Calu3 (cell line): ENCODE data around the gene SH2D4B. TPM values are rescaled to one million over a fixed set of nuclear protein-coding genes. Genes with fewer than 3 reads are reported as not detected.

ENCODE experiments used
- BruUV-seq: library from RNA; stranded (reverse); fragments of 400-500 nt; replicated peaks from 2 replicates; lab custom pipeline; 2021; lab: Mats Ljungman, UMichigan
- CTCF ChIA-PET: fragments of 300-600 bp; sonication (Branson Sonifier 250); formaldehyde crosslinking; loops from one replicate; lab custom pipeline; 2022; ENCODE audit warnings: antibody characterized with exemption; lab: Charles Lee
- DNase-seq: peaks from one replicate; pipeline ENCODE4 v3.0.0; 2022
- H3K27ac Mint-ChIP-seq: one replicate; pipeline ENCODE4 v1.8.0; 2022; ENCODE audit warnings: mixed read lengths; ENCODE audit not compliant: unreplicated experiment
- H3K27me3 Mint-ChIP-seq: one replicate; pipeline ENCODE4 v1.8.0; 2022; ENCODE audit warnings: mixed read lengths; ENCODE audit not compliant: unreplicated experiment
- H3K36me3 Mint-ChIP-seq: one replicate; pipeline ENCODE4 v1.8.0; 2022; ENCODE audit warnings: mild to moderate bottlenecking, moderate library complexity, mixed read lengths; ENCODE audit not compliant: insufficient read depth, unreplicated experiment
- H3K4me1 Mint-ChIP-seq: one replicate; pipeline ENCODE4 v1.8.0; 2022; ENCODE audit warnings: mild to moderate bottlenecking, low read depth, mixed read lengths; ENCODE audit not compliant: unreplicated experiment
- H3K4me3 Mint-ChIP-seq: one replicate; pipeline ENCODE4 v1.8.0; 2022; ENCODE audit warnings: mild to moderate bottlenecking, low read depth, moderate library complexity, mixed read lengths; ENCODE audit not compliant: unreplicated experiment
- H3K9me3 Mint-ChIP-seq: one replicate; pipeline ENCODE4 v1.8.0; 2022; ENCODE audit warnings: low read depth, mixed read lengths; ENCODE audit not compliant: unreplicated experiment
- CTCF ChIP-seq: fragments of 200-600 bp; IDR thresholded peaks from one replicate; pipeline ENCODE4 v1.8.0; 2022; ENCODE audit warnings: antibody characterized with exemption; ENCODE audit not compliant: unreplicated experiment
- intact Hi-C: fragments of 100-400 bp; cut with micrococcal nuclease; formaldehyde crosslinking; loops from one replicate; pipeline ENCODE4 v1.10.0; 2022; ENCODE audit not compliant: unreplicated experiment
- total RNA-seq: library from RNA; stranded (reverse); gene quantifications from 2 replicates; pipeline ENCODE4 v1.2.3, GENCODE V29; 2022

The SH2D4B gene
- total RNA-seq, 1 experiment from 2014 or later, result not detected

GRCh38 chr10:80500572-80501380, 36.9 kb upstream of the SH2D4B start:
- H3K36me3 Mint-ChIP-seq, result peaks cover 33% of the 10 kb centered on the region
- BruUV-seq, result no TSS peak
- H3K27ac Mint-ChIP-seq, result peak overlapping the region; percentile 42
- H3K9me3 Mint-ChIP-seq, result no peaks in the 10 kb centered on the region
- no peaks in the 10 kb centered on the region for H3K27me3 Mint-ChIP-seq
- intact Hi-C loops, result no loop called here
- peaks cover 96% of the 10 kb centered on the region for H3K4me1 Mint-ChIP-seq
- CTCF ChIA-PET, result interaction anchor here (0.7 to 5.9 kb wide), 6 partner anchors 11 to 1358 kb away, joined by 3 to 122 read pairs (median 6); partner anchors contain the start of gene TSPAN14
- H3K4me3 Mint-ChIP-seq, result peak overlapping the region; percentile 34
- TF ChIP-seq CTCF, result no peak
- DNase-seq, result no peak

- Mint-ChIP-seq H3K4me3 (peak overlapping the region; percentile 34), H3K27ac (peak overlapping the region; percentile 42), H3K27me3 (no peaks in the 10 kb centered on the region), H3K9me3 (no peaks in the 10 kb centered on the region), H3K36me3 (peaks cover 37% of the 10 kb centered on the region), H3K4me1 (peaks cover 100% of the 10 kb centered on the region)
- intact Hi-C loops, result no loop called here
- DNase-seq, result no peak
- CTCF ChIA-PET, result interaction anchor here (0.6 to 5.9 kb wide), 5 partner anchors 28 to 1357 kb away, joined by 3 to 122 read pairs (median 6); partner anchors contain the start of gene TSPAN14
- BruUV-seq, result no TSS peak
- TF ChIP-seq CTCF, result no peak
Measured at GRCh38 chr10:80501381-80501912, 36.3 kb upstream of the SH2D4B start.

GRCh38 chr10:80501913-80502521, 35.7 kb upstream of the SH2D4B start:
- Mint-ChIP-seq H3K4me3 (peak overlapping the region; percentile 34), H3K9me3 (no peaks in the 10 kb centered on the region), H3K36me3 (peaks cover 37% of the 10 kb centered on the region), H3K27me3 (no peaks in the 10 kb centered on the region), H3K27ac (peak overlapping the region; percentile 42), H3K4me1 (peaks cover 100% of the 10 kb centered on the region)
- no peak for DNase-seq
- CTCF ChIA-PET, result interaction anchor here (0.5 to 5.9 kb wide), 3 partner anchors 34 to 62 kb away, joined by 3 to 122 read pairs (median 6); partner anchors contain the start of gene TSPAN14
- no peak for TF ChIP-seq CTCF
- BruUV-seq, result no TSS peak
- intact Hi-C loops, result no loop called here

GRCh38 chr10:80502621-80503583, 34.8 kb upstream of the SH2D4B start:
- Mint-ChIP-seq H3K9me3 (no peaks in the 10 kb centered on the region), H3K4me1 (peaks cover 100% of the 10 kb centered on the region), H3K36me3 (peaks cover 39% of the 10 kb centered on the region), H3K4me3 (peak overlapping the region; percentile 34), H3K27ac (peak overlapping the region; percentile 42), H3K27me3 (no peaks in the 10 kb centered on the region)
- intact Hi-C loops, result no loop called here
- DNase-seq, result no peak
- BruUV-seq, result no TSS peak
- CTCF ChIA-PET, result interaction anchor here (0.5 to 5.9 kb wide), 3 partner anchors 35 to 57 kb away, joined by 3 to 122 read pairs (median 116); partner anchors contain the start of gene TSPAN14
- TF ChIP-seq CTCF, result no peak
